ENCODE measurements around the gene KCND3.
"Not testable (repeated sequence)": the region's sequence is repeated elsewhere in the genome, so short reads cannot be mapped to it uniquely, and the experiment has no call there.

Gene KCND3

GRCh38 chr1:111811891-111812290, 177.6 kb downstream of the KCND3 start:
- Histone ChIP-seq H3K27me3 (ENCODE audit: control insufficient read depth in 1 of 2, insufficient read depth in 2 of 2, low read length in 2 of 2) (no peaks in the 10 kb centered on the region), H3K9ac (ENCODE audit: low read depth in 1 of 2, low read length in 2 of 2) (no peak overlapping the region), H3K36me3 (ENCODE audit: control insufficient read depth in 1 of 2, insufficient read depth in 2 of 2, low read length in 2 of 2) (no peaks in the 10 kb centered on the region), H3K27ac (ENCODE audit: low read depth, low read length) (no peak overlapping the region), H3K4me3 (ENCODE audit: low read depth in 1 of 2, low read length in 2 of 2) (no peak overlapping the region), H3K9me3 (ENCODE audit: control insufficient read depth in 1 of 2, low read length in 2 of 2) (no peaks in the 10 kb centered on the region), H3K4me1 (ENCODE audit: control insufficient read depth in 1 of 2, insufficient read depth in 2 of 2, low read length in 2 of 2) (no peaks in the 10 kb centered on the region)

GRCh38 chr1:111805251-111805650, 184.2 kb downstream of the KCND3 start:
- Histone ChIP-seq H3K27me3 (ENCODE audit: control insufficient read depth in 1 of 2, insufficient read depth in 2 of 2, low read length in 2 of 2) (no peaks in the 10 kb centered on the region), H3K9me3 (ENCODE audit: control insufficient read depth in 1 of 2, low read length in 2 of 2) (no peaks in the 10 kb centered on the region), H3K9ac (ENCODE audit: low read depth in 1 of 2, low read length in 2 of 2) (no peak overlapping the region), H3K4me1 (ENCODE audit: control insufficient read depth in 1 of 2, insufficient read depth in 2 of 2, low read length in 2 of 2) (no peaks in the 10 kb centered on the region), H3K4me3 (ENCODE audit: low read depth in 1 of 2, low read length in 2 of 2) (no peak overlapping the region), H3K27ac (ENCODE audit: low read depth, low read length) (no peak overlapping the region), H3K36me3 (ENCODE audit: control insufficient read depth in 1 of 2, insufficient read depth in 2 of 2, low read length in 2 of 2) (no peaks in the 10 kb centered on the region)

- H3K27me3 ChIP-seq (ENCODE audit: control insufficient read depth in 1 of 2, insufficient read depth in 2 of 2, low read length in 2 of 2): no peaks in the 10 kb centered on the region
- H3K4me1 ChIP-seq (ENCODE audit: control insufficient read depth in 1 of 2, insufficient read depth in 2 of 2, low read length in 2 of 2): no peaks in the 10 kb centered on the region
- no peaks in the 10 kb centered on the region for H3K36me3 ChIP-seq (ENCODE audit: control insufficient read depth in 1 of 2, insufficient read depth in 2 of 2, low read length in 2 of 2)
- no peaks in the 10 kb centered on the region for H3K9me3 ChIP-seq (ENCODE audit: control insufficient read depth in 1 of 2, low read length in 2 of 2)
- H3K9ac ChIP-seq (ENCODE audit: low read depth in 1 of 2, low read length in 2 of 2): no peak overlapping the region
- no peak overlapping the region for H3K27ac ChIP-seq (ENCODE audit: low read depth, low read length)
- H3K4me3 ChIP-seq (ENCODE audit: low read depth in 1 of 2, low read length in 2 of 2): no peak overlapping the region
Observed at GRCh38 chr1:111804776-111805175, 184.7 kb downstream of the KCND3 start.

GRCh38 chr1:111803951-111804350, 185.5 kb downstream of the KCND3 start:
- H3K9ac ChIP-seq (ENCODE audit: low read depth in 1 of 2, low read length in 2 of 2): no peak overlapping the region
- no peaks in the 10 kb centered on the region for H3K36me3 ChIP-seq (ENCODE audit: control insufficient read depth in 1 of 2, insufficient read depth in 2 of 2, low read length in 2 of 2)
- H3K27me3 ChIP-seq (ENCODE audit: control insufficient read depth in 1 of 2, insufficient read depth in 2 of 2, low read length in 2 of 2): no peaks in the 10 kb centered on the region
- no peak overlapping the region for H3K4me3 ChIP-seq (ENCODE audit: low read depth in 1 of 2, low read length in 2 of 2)
- no peaks in the 10 kb centered on the region for H3K9me3 ChIP-seq (ENCODE audit: control insufficient read depth in 1 of 2, low read length in 2 of 2)
- H3K4me1 ChIP-seq (ENCODE audit: control insufficient read depth in 1 of 2, insufficient read depth in 2 of 2, low read length in 2 of 2): no peaks in the 10 kb centered on the region
- no peak overlapping the region for H3K27ac ChIP-seq (ENCODE audit: low read depth, low read length)

GRCh38 chr1:111802984-111803383, 186.5 kb downstream of the KCND3 start:
- Histone ChIP-seq H3K27ac (ENCODE audit: low read depth, low read length) (no peak overlapping the region), H3K9me3 (ENCODE audit: control insufficient read depth in 1 of 2, low read length in 2 of 2) (no peaks in the 10 kb centered on the region), H3K27me3 (ENCODE audit: control insufficient read depth in 1 of 2, insufficient read depth in 2 of 2, low read length in 2 of 2) (no peaks in the 10 kb centered on the region), H3K36me3 (ENCODE audit: control insufficient read depth in 1 of 2, insufficient read depth in 2 of 2, low read length in 2 of 2) (no peaks in the 10 kb centered on the region), H3K9ac (ENCODE audit: low read depth in 1 of 2, low read length in 2 of 2) (no peak overlapping the region), H3K4me3 (ENCODE audit: low read depth in 1 of 2, low read length in 2 of 2) (no peak overlapping the region), H3K4me1 (ENCODE audit: control insufficient read depth in 1 of 2, insufficient read depth in 2 of 2, low read length in 2 of 2) (no peaks in the 10 kb centered on the region)

- H3K27me3 ChIP-seq (ENCODE audit: control insufficient read depth in 1 of 2, insufficient read depth in 2 of 2, low read length in 2 of 2): no peaks in the 10 kb centered on the region
- no peak overlapping the region for H3K9ac ChIP-seq (ENCODE audit: low read depth in 1 of 2, low read length in 2 of 2)
Observed at GRCh38 chr1:111802110-111802509, 187.4 kb downstream of the KCND3 start.

GRCh38 chr1:111801071-111801850, 188.2 kb downstream of the KCND3 start:
- no peak overlapping the region for H3K27ac ChIP-seq (ENCODE audit: low read depth, low read length)
- H3K4me3 ChIP-seq (ENCODE audit: low read depth in 1 of 2, low read length in 2 of 2): no peak overlapping the region
- no peak overlapping the region for H3K9ac ChIP-seq (ENCODE audit: low read depth in 1 of 2, low read length in 2 of 2)
- H3K4me1 ChIP-seq (ENCODE audit: control insufficient read depth in 1 of 2, insufficient read depth in 2 of 2, low read length in 2 of 2): no peaks in the 10 kb centered on the region
- H3K36me3 ChIP-seq (ENCODE audit: control insufficient read depth in 1 of 2, insufficient read depth in 2 of 2, low read length in 2 of 2): no peaks in the 10 kb centered on the region
- H3K27me3 ChIP-seq (ENCODE audit: control insufficient read depth in 1 of 2, insufficient read depth in 2 of 2, low read length in 2 of 2): no peaks in the 10 kb centered on the region
- no peaks in the 10 kb centered on the region for H3K9me3 ChIP-seq (ENCODE audit: control insufficient read depth in 1 of 2, low read length in 2 of 2)

More at GRCh38 chr1:111802110-111802509, 187.4 kb downstream of the KCND3 start:
- H3K9me3 ChIP-seq (ENCODE audit: control insufficient read depth in 1 of 2, low read length in 2 of 2): no peaks in the 10 kb centered on the region
- no peak overlapping the region for H3K27ac ChIP-seq (ENCODE audit: low read depth, low read length)
- no peaks in the 10 kb centered on the region for H3K36me3 ChIP-seq (ENCODE audit: control insufficient read depth in 1 of 2, insufficient read depth in 2 of 2, low read length in 2 of 2)
- H3K4me3 ChIP-seq (ENCODE audit: low read depth in 1 of 2, low read length in 2 of 2): no peak overlapping the region
- H3K4me1 ChIP-seq (ENCODE audit: control insufficient read depth in 1 of 2, insufficient read depth in 2 of 2, low read length in 2 of 2): no peaks in the 10 kb centered on the region

GRCh38 chr1:111799722-111800121, 189.7 kb downstream of the KCND3 start:
- not testable (repeated sequence) for H3K36me3 ChIP-seq (ENCODE audit: control insufficient read depth in 1 of 2, insufficient read depth in 2 of 2, low read length in 2 of 2); H3K9ac ChIP-seq (ENCODE audit: low read depth in 1 of 2, low read length in 2 of 2); H3K27me3 ChIP-seq (ENCODE audit: control insufficient read depth in 1 of 2, insufficient read depth in 2 of 2, low read length in 2 of 2); H3K27ac ChIP-seq (ENCODE audit: low read depth, low read length); H3K9me3 ChIP-seq (ENCODE audit: control insufficient read depth in 1 of 2, low read length in 2 of 2); H3K4me1 ChIP-seq (ENCODE audit: control insufficient read depth in 1 of 2, insufficient read depth in 2 of 2, low read length in 2 of 2); H3K4me3 ChIP-seq (ENCODE audit: low read depth in 1 of 2, low read length in 2 of 2)

GRCh38 chr1:111798580-111798979, 190.9 kb downstream of the KCND3 start:
- Histone ChIP-seq H3K4me1 (ENCODE audit: control insufficient read depth in 1 of 2, insufficient read depth in 2 of 2, low read length in 2 of 2) (no peaks in the 10 kb centered on the region), H3K27me3 (ENCODE audit: control insufficient read depth in 1 of 2, insufficient read depth in 2 of 2, low read length in 2 of 2) (no peaks in the 10 kb centered on the region), H3K27ac (ENCODE audit: low read depth, low read length) (no peak overlapping the region), H3K9ac (ENCODE audit: low read depth in 1 of 2, low read length in 2 of 2) (no peak overlapping the region), H3K9me3 (ENCODE audit: control insufficient read depth in 1 of 2, low read length in 2 of 2) (no peaks in the 10 kb centered on the region), H3K36me3 (ENCODE audit: control insufficient read depth in 1 of 2, insufficient read depth in 2 of 2, low read length in 2 of 2) (no peaks in the 10 kb centered on the region), H3K4me3 (ENCODE audit: low read depth in 1 of 2, low read length in 2 of 2) (no peak overlapping the region)

- no peak overlapping the region for H3K4me3 ChIP-seq (ENCODE audit: low read depth in 1 of 2, low read length in 2 of 2)
- no peaks in the 10 kb centered on the region for H3K9me3 ChIP-seq (ENCODE audit: control insufficient read depth in 1 of 2, low read length in 2 of 2)
- no peaks in the 10 kb centered on the region for H3K4me1 ChIP-seq (ENCODE audit: control insufficient read depth in 1 of 2, insufficient read depth in 2 of 2, low read length in 2 of 2)
- no peaks in the 10 kb centered on the region for H3K27me3 ChIP-seq (ENCODE audit: control insufficient read depth in 1 of 2, insufficient read depth in 2 of 2, low read length in 2 of 2)
- H3K27ac ChIP-seq (ENCODE audit: low read depth, low read length): no peak overlapping the region
- H3K36me3 ChIP-seq (ENCODE audit: control insufficient read depth in 1 of 2, insufficient read depth in 2 of 2, low read length in 2 of 2): no peaks in the 10 kb centered on the region
- no peak overlapping the region for H3K9ac ChIP-seq (ENCODE audit: low read depth in 1 of 2, low read length in 2 of 2)
Observed at GRCh38 chr1:111795401-111795800, 194.1 kb downstream of the KCND3 start.

Measured in duodenal mucosa (tissue), 2 donors.